Smooth muscle cell (in vitro differentiated cells): ENCODE measurements around the gene CRISPLD2. TPM values are rescaled to one million over a fixed set of nuclear protein-coding genes. Genes with fewer than 3 reads are reported as not detected.

ENCODE experiments used
- DNase-seq: peaks from one replicate; lab custom pipeline; 2025; ENCODE audit not compliant: unreplicated experiment; lab: John Stamatoyannopoulos, UW
- H2AFZ ChIP-seq: fragments of 200-600 bp; sonication (generic); 2 replicates; pipeline ENCODE4 v1.6.0; 2016; ENCODE audit warnings: antibody characterized with exemption, low read depth, mild to moderate bottlenecking
- H3F3A ChIP-seq: fragments of 200-600 bp; sonication (generic); 2 replicates; pipeline ENCODE4 v1.6.0; 2017; ENCODE audit warnings: antibody characterized with exemption, low read depth
- H3K27ac ChIP-seq: fragments of 200-600 bp; sonication (generic); 2 replicates; pipeline ENCODE4 v1.5.1; 2016; ENCODE audit warnings: low read depth, mild to moderate bottlenecking
- H3K27me3 ChIP-seq: fragments of 200-600 bp; sonication (generic); 2 replicates; pipeline ENCODE4 v1.6.1; 2016; ENCODE audit warnings: low read depth, mild to moderate bottlenecking
- H3K36me3 ChIP-seq: fragments of 200-600 bp; sonication (generic); 2 replicates; pipeline ENCODE4 v1.5.1; 2016; ENCODE audit warnings: low read depth
- H3K4me1 ChIP-seq: fragments of 200-600 bp; sonication (generic); 2 replicates; pipeline ENCODE4 v1.5.1; 2016; ENCODE audit warnings: low read depth
- H3K4me2 ChIP-seq: fragments of 200-600 bp; sonication (generic); 2 replicates; pipeline ENCODE4 v1.6.0; 2016; ENCODE audit warnings: mild to moderate bottlenecking
- H3K4me3 ChIP-seq: fragments of 200-600 bp; sonication (generic); 2 replicates; pipeline ENCODE4 v1.5.1; 2016; ENCODE audit warnings: mild to moderate bottlenecking
- H3K79me2 ChIP-seq: fragments of 200-600 bp; sonication (generic); 2 replicates; pipeline ENCODE4 v1.6.0; 2016; ENCODE audit warnings: low read depth, mild to moderate bottlenecking
- H3K9ac ChIP-seq: fragments of 200-600 bp; sonication (generic); 2 replicates; pipeline ENCODE4 v1.6.0; 2016; ENCODE audit warnings: low read depth
- H3K9me3 ChIP-seq: fragments of 200-600 bp; sonication (generic); replicated peaks from 2 replicates; pipeline ENCODE4 v1.5.1; 2016; ENCODE audit warnings: low read depth
- H4K20me1 ChIP-seq: fragments of 200-600 bp; sonication (generic); 2 replicates; pipeline ENCODE4 v1.6.0; 2016; ENCODE audit warnings: low read depth
- CTCF ChIP-seq: fragments of 200-600 bp; sonication (generic); IDR thresholded peaks from 2 replicates; pipeline ENCODE4 v1.5.1; 2017; ENCODE audit warnings: borderline replicate concordance, mild to moderate bottlenecking, antibody characterized with exemption; ENCODE audit not compliant: insufficient read depth, poor library complexity, severe bottlenecking
- WGBS: methylation state at CpG from one replicate; pipeline ENCODE4 v1.1.7; 2016; ENCODE audit warnings: low lambda C conversion rate; 5-methylcytosine and 5-hydroxymethylcytosine counted together
- polyA plus RNA-seq: library from polyadenylated mRNA; unstranded; fragments of >200 nt; fragmentation: Nextera tagmentation; extraction: Ambion mirVana; gene quantifications from 2 replicates; pipeline ENCODE4 v1.2.1, GENCODE V29; 2016
- total RNA-seq: library from RNA; depleted of rRNA; stranded (reverse); fragments of >200 nt; gene quantifications from 2 replicates; pipeline ENCODE4 v1.2.3, GENCODE V29; 2014

Gene CRISPLD2
- total and polyA plus RNA-seq, 2 experiments from 2014 or later = 63.1 to 105 TPM

- Histone ChIP-seq H3F3A (peaks cover 20% of the 10 kb centered on the region), H3K4me3 (no peak overlapping the region), H3K27ac (no peak overlapping the region), H3K79me2 (no peaks in the 10 kb centered on the region), H3K9ac (no peak overlapping the region), H3K36me3 (no peaks in the 10 kb centered on the region), H3K9me3 (no peaks in the 10 kb centered on the region), H2AFZ (no peak overlapping the region), H3K4me1 (peaks cover 19% of the 10 kb centered on the region), H3K4me2 (no peak overlapping the region), H4K20me1 (no peaks in the 10 kb centered on the region), H3K27me3 (no peaks in the 10 kb centered on the region)
- no peak for DNase-seq
- WGBS = 91% methylated on average over 5 of the region's 5 CpGs
- no peak for TF ChIP-seq CTCF
Measured at GRCh38 chr16:84957192-84957591, 137.4 kb downstream of the CRISPLD2 start.

- H3K27ac ChIP-seq = no peak overlapping the region
- H3K27me3 ChIP-seq = no peaks in the 10 kb centered on the region
- no peaks in the 10 kb centered on the region for H3K79me2 ChIP-seq
- no peak overlapping the region for H3K9ac ChIP-seq
- H3K4me1 ChIP-seq = peaks cover 13% of the 10 kb centered on the region
- no peaks in the 10 kb centered on the region for H3K36me3 ChIP-seq
- H4K20me1 ChIP-seq = no peaks in the 10 kb centered on the region
- H3K4me3 ChIP-seq = no peak overlapping the region
- 94% methylated on average over 1 of the region's 1 CpG for WGBS
- TF ChIP-seq CTCF = no peak
- H3K9me3 ChIP-seq = no peaks in the 10 kb centered on the region
- H3K4me2 ChIP-seq = no peak overlapping the region
- peaks cover 20% of the 10 kb centered on the region for H3F3A ChIP-seq
- no peak for DNase-seq
- no peak overlapping the region for H2AFZ ChIP-seq
Measured at GRCh38 chr16:84957792-84958191, 138.0 kb downstream of the CRISPLD2 start.

Other genes starting within 250 kb of the CRISPLD2 start
- 66.5 and 81.2 TPM in 2 replicates for gene COTL1, start 201.9 kb upstream of the CRISPLD2 start, total RNA-seq
- 209 and 233 TPM in 2 replicates for gene COTL1, start 201.9 kb upstream of the CRISPLD2 start, polyA plus RNA-seq
- 20.8 and 35.4 TPM in 2 replicates for gene KLHL36, start 171.5 kb upstream of the CRISPLD2 start, total RNA-seq
- gene KLHL36, start 171.5 kb upstream of the CRISPLD2 start, polyA plus RNA-seq = 18.0 and 21.6 TPM in 2 replicates
- gene USP10, start 120.0 kb upstream of the CRISPLD2 start, total RNA-seq = 47.4 and 52.5 TPM in 2 replicates
- gene USP10, start 120.0 kb upstream of the CRISPLD2 start, polyA plus RNA-seq = 56.1 and 59.0 TPM in 2 replicates
- 35.3 and 39.1 TPM in 2 replicates for gene ZDHHC7, start 191.6 kb downstream of the CRISPLD2 start, total RNA-seq
- gene ZDHHC7, start 191.6 kb downstream of the CRISPLD2 start, polyA plus RNA-seq = 31.9 and 42.9 TPM in 2 replicates
- 3.3 and 11.2 TPM in 2 replicates for gene KIAA0513, start 207.8 kb downstream of the CRISPLD2 start, total RNA-seq
- gene KIAA0513, start 207.8 kb downstream of the CRISPLD2 start, polyA plus RNA-seq = 3.2 and 5.3 TPM in 2 replicates